ENCODE results near the gene TLR5. TPM values are rescaled to one million over a fixed set of nuclear protein-coding genes. Genes with fewer than 3 reads are reported as not detected.

TLR5 gene
- total and polyA plus RNA-seq, 3 donors from 2014 or later, result 4.2 to 13.8 (median 5.4) TPM

- intact Hi-C loops (cut with DNase I; ENCODE audit: low total_unique reads), result loop anchor here (10.0 kb wide), 1 partner anchor 551 kb away; no protein-coding TSS in a partner anchor
- WGBS, 2 donors, result 3 to 4% methylated on average over 23 of the region's 23 CpGs
- DNase-seq, result peak; percentile 89
Measured at GRCh38 chr1:223133824-223134435, 9.1 kb downstream of the TLR5 start.

GRCh38 chr1:223133306-223133823 lies 9.7 kb downstream of the TLR5 start:
- Histone ChIP-seq H3K36me3 (ENCODE audit: low read depth, missing control alignments) (no peaks in the 10 kb centered on the region), H3K27me3 (no peaks in the 10 kb centered on the region), H3K4me1 (peaks cover 7% of the 10 kb centered on the region), H3K27ac (no peak overlapping the region), H3K4me3 (peak overlapping the region; percentile 31 to 39), H3K9me3 (no peaks in the 10 kb centered on the region)
- 26 to 35% methylated on average over 15 of the region's 15 CpGs for WGBS, 2 donors
- no peak for TF ChIP-seq POLR2A (IDR thresholded peaks at IDR 0.05)
- peak in 1 of 3 experiments; percentile 95 for TF ChIP-seq CTCF (IDR thresholded peaks at IDR 0.05)
- intact Hi-C loops (cut with DNase I; ENCODE audit: low total_unique reads), result loop anchor here (10.0 kb wide), 1 partner anchor 551 kb away; no protein-coding TSS in a partner anchor
- no peak for DNase-seq

More at GRCh38 chr1:223133824-223134435, 9.1 kb downstream of the TLR5 start:
- no peaks in the 10 kb centered on the region for H3K9me3 ChIP-seq
- peaks cover 7% of the 10 kb centered on the region for H3K4me1 ChIP-seq
- no peaks in the 10 kb centered on the region for H3K36me3 ChIP-seq (ENCODE audit: low read depth, missing control alignments)
- TF ChIP-seq POLR2A (IDR thresholded peaks at IDR 0.05) (no peak), CTCF (IDR thresholded peaks at IDR 0.05) (peak in 2 of 3 experiments; percentile 85 to 88)
- H3K27ac ChIP-seq, result peak overlapping the region in 1 of 2 donors; percentile 6
- no peaks in the 10 kb centered on the region for H3K27me3 ChIP-seq
- H3K4me3 ChIP-seq, result peak overlapping the region; percentile 31 to 39

DNA sequence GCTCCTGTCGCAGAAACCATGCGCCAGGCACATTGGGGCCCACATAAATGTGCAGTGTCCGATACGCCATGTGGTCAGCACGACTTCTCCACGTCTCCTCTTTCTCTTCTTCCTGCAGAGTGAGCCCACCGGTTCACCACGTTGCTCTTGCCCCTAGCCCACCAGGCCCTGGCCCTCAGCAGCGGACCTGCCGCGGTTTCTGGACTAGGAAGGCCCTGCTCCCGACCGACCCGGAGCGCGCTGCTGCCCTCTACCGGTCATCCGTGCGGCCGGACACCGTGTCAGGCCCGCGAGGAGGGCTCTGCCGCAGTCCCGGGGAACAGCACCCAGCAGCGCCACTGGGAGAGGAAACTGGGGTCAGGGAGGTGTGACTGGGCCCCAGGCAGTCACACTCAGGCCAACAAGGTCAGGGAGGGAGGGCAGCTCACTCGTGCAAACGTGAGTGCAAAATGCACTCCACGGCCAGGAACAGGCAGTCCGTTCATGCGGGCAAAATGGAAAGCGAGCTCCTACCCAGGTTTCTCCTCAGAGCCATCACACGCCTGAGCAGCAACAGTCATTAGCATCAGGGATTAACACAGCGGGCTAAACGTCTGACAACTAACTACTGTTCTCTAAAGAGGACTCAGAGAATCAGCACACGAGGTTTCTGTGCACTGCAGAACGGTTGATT lies 13.7 kb downstream of the TLR5 start:
- 34 to 45% methylated on average over 27 to 37 of the region's 37 CpGs for WGBS, 2 donors
- TF ChIP-seq CTCF (IDR thresholded peaks at IDR 0.05) (peak; percentile 37 to 74 (median 57)), POLR2A (IDR thresholded peaks at IDR 0.05) (no peak)
- DNase-seq, result peak; percentile 74
- no peaks in the 10 kb centered on the region for H3K36me3 ChIP-seq (ENCODE audit: low read depth, missing control alignments)
- H3K4me1 ChIP-seq, result peaks cover 3% of the 10 kb centered on the region
- H3K27ac ChIP-seq, result no peak overlapping the region
- H3K9me3 ChIP-seq, result no peaks in the 10 kb centered on the region
- H3K27me3 ChIP-seq, result no peaks in the 10 kb centered on the region
- H3K4me3 ChIP-seq, result no peak overlapping the region
- intact Hi-C loops (cut with DNase I; ENCODE audit: low total_unique reads), result no loop called here

DNA sequence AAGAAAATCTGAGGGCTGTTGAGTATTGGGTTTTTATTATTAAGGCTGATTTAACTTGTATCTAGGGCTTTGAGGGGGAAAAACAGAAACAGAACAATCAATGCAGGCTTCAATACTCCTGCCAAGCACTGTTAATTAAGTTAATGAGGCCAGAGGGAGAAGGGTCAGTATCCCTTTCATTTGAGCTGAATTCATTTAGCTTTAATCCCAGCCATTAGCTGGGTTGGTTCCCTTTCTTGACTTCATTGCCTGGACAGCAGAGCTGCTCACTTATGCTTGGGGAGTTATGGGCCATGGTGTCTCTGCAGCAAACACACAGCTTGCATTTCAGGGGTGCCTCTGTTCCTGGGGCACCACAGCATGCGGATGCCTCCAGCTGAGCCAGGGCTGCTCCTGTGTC lies 16.3 kb downstream of the TLR5 start:
- H3K36me3 ChIP-seq (ENCODE audit: low read depth, missing control alignments), result no peaks in the 10 kb centered on the region
- H3K27ac ChIP-seq, result no peak overlapping the region
- DNase-seq, result no peak
- H3K27me3 ChIP-seq, result no peaks in the 10 kb centered on the region
- intact Hi-C loops (cut with DNase I; ENCODE audit: low total_unique reads), result no loop called here
- TF ChIP-seq POLR2A (IDR thresholded peaks at IDR 0.05) (no peak), CTCF (IDR thresholded peaks at IDR 0.05) (no peak)
- H3K4me1 ChIP-seq, result peaks cover 3% of the 10 kb centered on the region
- H3K4me3 ChIP-seq, result no peak overlapping the region
- 95 to 100% methylated on average over 1 of the region's 1 CpG for WGBS, 2 donors
- no peaks in the 10 kb centered on the region for H3K9me3 ChIP-seq

Data from testis (tissue), 3 donors.